T-helper 2 cell treated with Interferon-gamma antibody and Interleukin-4, amounts not matched to agents 100 ng/mL and 5 ng/mL, for 36 hours (primary cell): ENCODE data around the gene PRR12. TPM values are rescaled to one million over a fixed set of nuclear protein-coding genes. Genes with fewer than 3 reads are reported as not detected.
"Not testable (repeated sequence)": the region's sequence is repeated elsewhere in the genome, so short reads cannot be mapped to it uniquely, and the experiment has no call there.

Experiments
- intact Hi-C: fragments of 100-400 bp; cut with micrococcal nuclease; formaldehyde crosslinking; loops from one replicate; pipeline ENCODE4 v1.15.1; 2023
- total RNA-seq: library from RNA; stranded (reverse); gene quantifications from 2 replicates; pipeline ENCODE4 v1.2.3, GENCODE V29; 2022

Gene PRR12
- total RNA-seq, 1 donor from 2014 or later, result 43.3 TPM

- intact Hi-C loops, result no loop called here
Measured at GRCh38 chr19:49613374-49613773, 22.4 kb downstream of the PRR12 start.

- intact Hi-C loops, result no loop called here
Measured at GRCh38 chr19:49614096-49614833, 23.3 kb downstream of the PRR12 start.

GRCh38 chr19:49615861-49616260, 24.9 kb downstream of the PRR12 start:
- intact Hi-C loops, result no loop called here

GRCh38 chr19:49616532-49616931, 25.6 kb downstream of the PRR12 start:
- intact Hi-C loops, result no loop called here

- intact Hi-C loops, result no loop called here
Measured at GRCh38 chr19:49616945-49617344, 26.0 kb downstream of the PRR12 start.

- intact Hi-C loops, result not testable (repeated sequence)
Measured at GRCh38 chr19:49617860-49618259, 26.9 kb downstream of the PRR12 start.

GRCh38 chr19:49624967-49625910, 34.3 kb downstream of the PRR12 start:
- intact Hi-C loops, result no loop called here

GRCh38 chr19:49626226-49626625, 35.2 kb downstream of the PRR12 start:
- intact Hi-C loops, result no loop called here

- intact Hi-C loops, result no loop called here
Measured at GRCh38 chr19:49629659-49630058, 38.7 kb downstream of the PRR12 start.

- intact Hi-C loops, result no loop called here
Measured at GRCh38 chr19:49631014-49631588, 40.1 kb downstream of the PRR12 start.

GRCh38 chr19:49631610-49632192, 40.7 kb downstream of the PRR12 start:
- intact Hi-C loops, result no loop called here

GRCh38 chr19:49632576-49632975, 41.6 kb downstream of the PRR12 start:
- intact Hi-C loops, result no loop called here

- intact Hi-C loops, result not testable (repeated sequence)
Measured at GRCh38 chr19:49633273-49633672, 42.3 kb downstream of the PRR12 start.

- intact Hi-C loops, result no loop called here
Measured at GRCh38 chr19:49635530-49636232, 44.7 kb downstream of the PRR12 start.

GRCh38 chr19:49636233-49636932, 45.4 kb downstream of the PRR12 start:
- intact Hi-C loops, result no loop called here

GRCh38 chr19:49637821-49638738, 47.1 kb downstream of the PRR12 start:
- intact Hi-C loops, result no loop called here

GRCh38 chr19:49639401-49640112, 48.6 kb downstream of the PRR12 start:
- intact Hi-C loops, result loop anchor here (1.0 to 2.0 kb wide), 5 partner anchors 46 to 211 kb away; partner anchors contain the start of genes ALDH16A1, NOSIP and PTOV1

- intact Hi-C loops, result loop anchor here (1.0 to 2.0 kb wide), 5 partner anchors 47 to 210 kb away; partner anchors contain the start of genes ALDH16A1, NOSIP and PTOV1
Measured at GRCh38 chr19:49640113-49640898, 49.3 kb downstream of the PRR12 start, which contains the start of gene RRAS. Gene RRAS (minus strand): TSS chr19:49640143. CDS start chr19:49640098, 45 bp downstream.
